ENCODE measurements around the gene HDAC4.

HDAC4 gene

DNA sequence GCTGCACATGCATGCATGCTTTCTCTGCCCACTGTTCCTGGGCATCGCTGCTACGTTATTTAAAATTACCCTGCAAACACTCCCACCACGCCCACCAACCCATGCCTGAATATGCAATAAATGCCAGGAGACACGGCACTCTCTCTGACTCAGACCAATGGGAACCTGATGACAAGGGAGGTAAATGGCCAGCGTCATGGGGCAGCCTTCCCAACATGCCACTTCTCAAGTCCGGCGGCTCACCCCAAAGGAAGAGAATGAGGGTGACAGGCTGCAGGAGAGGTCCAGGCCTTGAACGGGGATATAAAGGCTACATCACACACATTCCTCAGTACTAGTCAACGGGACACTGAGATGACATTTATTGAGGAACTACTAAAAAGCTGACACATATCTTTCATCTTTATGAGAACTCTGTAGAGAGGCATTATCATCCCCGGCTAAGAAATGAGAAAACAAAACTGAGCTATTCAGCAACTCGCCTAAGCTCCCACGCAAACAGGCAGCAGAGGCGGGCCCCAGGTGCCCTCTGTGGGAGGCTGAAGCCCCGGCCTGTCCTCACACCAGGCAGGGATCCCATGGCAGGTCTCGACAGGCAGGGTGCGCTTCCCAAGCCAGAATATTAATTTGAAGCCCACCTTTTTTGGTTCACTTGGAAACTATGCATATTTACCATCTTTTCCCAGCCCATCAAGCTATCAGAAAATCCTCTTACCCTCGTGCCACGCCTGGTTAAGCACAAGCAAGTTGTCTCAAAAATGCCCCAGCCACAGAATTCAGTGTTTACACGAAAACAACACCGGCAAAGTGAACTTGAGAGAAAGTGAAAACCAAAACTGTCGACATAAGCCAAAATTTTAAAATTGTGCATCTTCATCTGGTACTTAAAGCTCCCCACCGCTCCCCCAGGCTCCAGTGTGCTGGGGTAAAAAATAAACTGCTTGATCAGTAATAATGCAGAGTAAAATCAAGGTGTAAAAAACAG lies 166.3 kb downstream of the HDAC4 start:
- no peak for DNase-seq (ENCODE audit: low read depth)

DNA sequence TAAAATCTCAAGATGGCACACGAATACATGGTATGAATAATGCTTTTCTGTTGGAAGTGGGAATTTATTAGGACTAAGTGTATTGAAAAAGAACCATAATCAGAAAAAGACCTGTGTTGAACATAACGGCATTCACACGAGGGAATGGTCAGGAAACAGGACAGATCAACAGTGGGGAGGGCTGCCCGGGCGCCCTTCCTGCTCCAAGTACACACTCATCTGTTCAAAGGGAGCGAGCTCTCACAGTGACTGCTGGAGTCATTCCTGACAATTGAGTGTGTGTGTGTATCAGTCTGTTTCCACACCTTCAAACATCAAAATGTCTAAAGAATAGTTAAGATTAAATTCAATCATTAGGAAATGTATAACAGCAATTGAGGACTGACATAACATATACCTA lies 167.2 kb downstream of the HDAC4 start:
- no peak for DNase-seq (ENCODE audit: low read depth)

DNA sequence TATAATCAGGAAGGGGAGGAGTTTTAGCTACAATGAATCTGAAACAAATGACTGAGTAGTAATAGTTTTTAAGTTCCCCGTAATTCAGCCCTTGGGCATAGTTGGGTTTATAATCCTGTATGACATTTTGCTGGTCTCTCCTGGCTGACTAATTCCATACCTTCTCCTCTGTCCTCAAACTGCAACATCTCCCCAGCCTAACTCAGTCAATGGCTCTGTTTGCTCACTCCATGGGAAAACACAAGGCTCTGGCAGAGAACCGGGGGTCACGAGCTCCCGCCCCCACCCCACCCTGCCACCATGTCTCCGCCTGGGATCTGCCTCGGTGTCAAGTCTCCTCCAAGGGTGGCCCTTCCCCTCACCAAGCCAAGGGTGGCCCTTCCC lies 168.6 kb downstream of the HDAC4 start:
- no peak for DNase-seq (ENCODE audit: low read depth)

DNA sequence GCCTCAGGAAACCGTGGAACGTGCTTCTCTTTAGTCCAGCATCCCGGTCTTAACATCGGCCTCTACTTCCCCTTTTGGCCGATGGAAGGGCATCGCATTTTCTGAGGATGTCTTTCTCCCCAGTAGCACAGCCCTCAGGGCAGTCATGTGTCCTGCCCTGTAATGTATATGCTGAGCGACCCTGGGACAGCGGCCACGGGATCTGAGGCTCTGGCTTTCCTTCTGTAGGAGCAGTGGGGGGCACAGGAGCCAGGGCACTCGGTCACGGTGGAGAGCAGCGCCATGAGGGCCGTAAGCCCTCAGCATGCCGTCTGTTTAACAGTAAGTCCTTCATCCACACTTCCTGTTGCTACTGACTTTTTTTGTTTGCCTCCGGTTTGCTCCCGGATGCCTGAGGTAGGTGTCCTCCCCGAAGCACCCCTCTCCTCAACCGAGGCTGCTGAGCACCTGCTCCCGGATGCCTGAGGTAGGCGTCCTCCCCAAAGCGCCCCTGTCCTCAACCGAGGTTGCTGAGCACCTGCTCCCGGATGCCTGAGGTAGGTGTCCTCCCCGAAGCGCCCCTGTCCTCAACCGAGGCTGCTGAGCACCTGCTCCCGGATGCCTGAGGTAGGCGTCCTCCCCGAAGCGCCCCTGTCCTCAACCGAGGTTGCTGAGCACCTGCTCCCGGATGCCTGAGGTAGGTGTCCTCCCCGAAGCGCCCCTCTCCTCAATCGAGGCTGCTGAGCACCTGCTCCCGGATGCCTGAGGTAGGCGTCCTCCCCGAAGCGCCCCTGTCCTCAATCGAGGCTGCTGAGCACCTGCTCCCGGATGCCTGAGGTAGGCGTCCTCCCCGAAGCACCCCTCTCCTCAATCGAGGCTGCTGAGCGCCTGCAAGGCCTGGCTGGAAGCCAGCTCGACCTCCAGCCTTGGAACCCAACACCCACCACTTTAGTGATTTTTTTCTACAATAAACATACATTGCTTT lies 169.3 kb downstream of the HDAC4 start:
- DNase-seq (ENCODE audit: low read depth), result no peak

DNA sequence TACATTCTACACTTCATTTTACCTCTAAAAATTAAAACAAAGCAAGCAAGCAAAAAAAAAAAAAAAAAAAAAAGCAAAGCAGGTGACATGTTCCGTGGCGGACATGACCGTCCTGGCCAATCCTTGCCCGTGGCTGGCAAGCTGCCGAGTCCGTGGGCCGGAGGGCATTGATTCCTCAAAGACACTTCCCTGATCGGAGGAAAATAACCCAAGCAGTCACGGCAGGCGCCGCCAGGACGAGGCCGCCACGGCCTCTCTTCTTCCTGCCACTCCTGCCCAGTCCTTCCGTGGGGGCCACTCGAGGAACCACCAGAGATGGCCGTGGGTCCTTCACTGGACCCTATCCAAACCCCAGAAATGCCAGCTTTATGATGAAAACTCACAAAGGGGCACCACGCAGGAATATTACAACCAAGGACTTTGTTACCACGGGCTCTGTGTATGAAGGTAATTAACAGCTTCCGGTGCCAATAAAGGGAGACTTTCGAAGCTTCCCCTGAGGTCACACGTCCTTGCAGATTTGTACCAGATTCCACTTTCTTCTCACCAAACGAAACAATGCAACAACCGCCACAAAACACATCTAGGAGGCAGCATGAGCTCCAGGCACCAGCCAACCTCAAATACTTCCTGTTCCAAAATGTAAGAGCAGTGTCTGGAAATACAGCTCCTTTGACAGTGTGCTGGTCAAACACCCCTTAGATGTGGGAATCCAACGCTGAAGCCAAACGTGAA lies 170.3 kb downstream of the HDAC4 start:
- no peak for DNase-seq (ENCODE audit: low read depth)

DNA sequence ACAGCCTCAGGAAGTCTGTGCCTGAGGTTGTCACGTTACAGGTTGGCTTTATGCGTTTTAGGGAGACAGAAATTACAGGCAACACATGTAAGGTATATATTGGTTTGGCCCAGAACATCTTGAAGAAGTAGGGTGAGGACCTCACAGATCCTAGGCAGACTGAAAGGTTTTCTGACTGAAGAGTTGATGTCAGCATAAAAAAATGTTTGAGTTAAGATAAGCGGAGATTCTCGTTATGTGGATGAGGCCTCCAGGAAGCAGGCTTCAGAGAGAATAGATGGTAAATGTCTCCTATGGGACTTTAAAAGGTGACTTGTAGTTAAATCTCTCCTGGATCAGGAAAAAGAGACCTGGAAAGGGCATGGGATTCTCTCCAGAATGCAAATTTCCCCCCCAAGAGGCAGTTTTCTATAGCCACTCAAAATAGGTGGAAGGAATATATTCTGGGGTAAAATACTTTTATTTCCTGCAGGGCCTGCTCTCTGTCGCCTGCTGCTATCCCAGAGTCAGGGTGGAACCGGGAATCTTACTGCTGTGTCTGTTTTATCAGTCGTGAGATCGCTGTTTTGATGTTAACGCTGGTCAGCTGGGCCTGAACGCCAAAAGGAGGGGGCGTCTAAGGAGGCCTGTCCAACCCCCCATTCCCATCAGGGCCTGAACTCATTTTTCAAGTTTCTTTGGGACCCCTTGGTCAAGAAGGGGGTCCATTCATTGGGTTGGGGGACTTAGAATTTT lies 171.1 kb downstream of the HDAC4 start:
- no peak for DNase-seq (ENCODE audit: low read depth)

GRCh38 chr2:239227661-239228371 lies 173.0 kb downstream of the HDAC4 start:
- DNase-seq (ENCODE audit: low read depth), result no peak

DNA sequence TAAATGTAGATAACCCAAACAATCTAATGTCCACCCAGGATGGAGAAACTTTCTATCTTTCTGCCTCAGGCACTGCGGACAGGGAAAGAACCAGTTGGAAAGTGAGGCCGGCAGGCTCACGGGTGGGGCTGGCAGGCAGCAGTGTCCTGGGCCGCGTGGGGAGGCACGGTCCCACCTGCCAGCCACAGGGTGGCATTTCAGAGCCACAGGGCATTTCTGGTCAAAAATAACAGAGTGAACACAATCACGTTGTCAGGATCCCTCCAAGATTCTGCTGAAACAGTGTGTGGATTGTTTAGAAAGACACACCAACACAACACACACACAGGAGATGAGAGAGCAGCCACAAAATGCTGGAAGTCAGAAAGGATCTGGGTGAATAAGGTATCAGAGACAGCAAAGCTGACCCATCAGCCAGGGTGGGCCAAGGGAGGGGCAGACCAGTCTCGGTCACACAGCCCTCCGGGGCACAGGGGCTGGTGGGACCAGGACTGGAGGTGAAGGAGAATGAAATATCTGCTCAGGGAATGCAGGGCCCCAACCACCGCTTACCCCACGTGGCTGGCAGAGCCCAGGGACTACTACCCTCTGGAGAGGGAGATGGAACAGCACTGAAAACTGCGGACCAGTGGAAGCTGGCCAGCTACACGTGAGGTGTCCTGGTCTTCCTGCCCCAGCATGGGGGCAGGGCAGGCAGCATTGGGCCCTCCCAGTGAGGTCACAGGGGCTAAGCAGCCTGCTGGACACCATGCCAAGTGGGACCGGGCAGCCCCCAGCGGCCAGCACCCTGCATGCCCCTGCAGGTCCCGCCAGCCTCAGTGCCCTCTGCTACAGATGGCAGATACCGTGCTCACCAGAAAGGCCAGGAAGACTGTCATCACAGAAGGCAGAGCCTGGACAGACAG lies 173.9 kb downstream of the HDAC4 start:
- no peak for DNase-seq (ENCODE audit: low read depth)

DNA sequence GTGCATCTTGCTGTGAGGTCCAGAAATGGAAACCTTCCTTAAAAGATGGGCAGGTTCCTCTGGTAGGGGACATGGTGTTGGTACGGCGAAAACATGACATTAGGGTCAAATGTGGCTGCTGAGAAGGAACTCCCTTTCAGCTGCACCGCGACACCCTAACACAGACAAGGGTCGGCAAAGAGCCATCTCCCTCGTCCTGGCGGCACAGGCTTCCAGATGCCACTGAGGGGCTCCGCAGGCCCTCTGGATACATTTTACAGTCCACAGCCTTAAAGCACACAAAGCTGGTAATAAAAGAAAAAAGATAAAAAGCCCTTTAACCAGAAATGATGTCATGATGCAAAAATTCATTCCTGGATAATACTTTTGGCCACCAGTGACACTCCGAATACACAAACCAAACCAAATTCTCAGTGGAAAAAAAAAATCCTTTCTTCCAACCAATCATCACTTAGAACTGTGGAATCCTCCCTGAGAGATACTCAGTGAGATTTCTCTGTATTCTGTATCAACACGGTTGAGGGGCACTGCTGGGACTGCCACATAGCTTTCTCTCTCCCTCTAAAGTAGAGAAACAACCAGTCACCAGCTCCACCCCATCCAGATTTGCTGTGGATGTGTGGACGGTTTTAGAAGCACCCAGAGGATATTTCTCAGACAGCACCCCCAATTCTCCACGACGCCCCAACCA lies 174.8 kb downstream of the HDAC4 start:
- DNase-seq (ENCODE audit: low read depth), result no peak

GRCh38 chr2:239225371-239225851 lies 175.4 kb downstream of the HDAC4 start:
- no peak for DNase-seq (ENCODE audit: low read depth)

- DNase-seq (ENCODE audit: low read depth), result no peak
Observed at GRCh38 chr2:239224955-239225354, 175.9 kb downstream of the HDAC4 start.

- no peak for DNase-seq (ENCODE audit: low read depth)
Observed at GRCh38 chr2:239224199-239224570, 176.6 kb downstream of the HDAC4 start.

DNA sequence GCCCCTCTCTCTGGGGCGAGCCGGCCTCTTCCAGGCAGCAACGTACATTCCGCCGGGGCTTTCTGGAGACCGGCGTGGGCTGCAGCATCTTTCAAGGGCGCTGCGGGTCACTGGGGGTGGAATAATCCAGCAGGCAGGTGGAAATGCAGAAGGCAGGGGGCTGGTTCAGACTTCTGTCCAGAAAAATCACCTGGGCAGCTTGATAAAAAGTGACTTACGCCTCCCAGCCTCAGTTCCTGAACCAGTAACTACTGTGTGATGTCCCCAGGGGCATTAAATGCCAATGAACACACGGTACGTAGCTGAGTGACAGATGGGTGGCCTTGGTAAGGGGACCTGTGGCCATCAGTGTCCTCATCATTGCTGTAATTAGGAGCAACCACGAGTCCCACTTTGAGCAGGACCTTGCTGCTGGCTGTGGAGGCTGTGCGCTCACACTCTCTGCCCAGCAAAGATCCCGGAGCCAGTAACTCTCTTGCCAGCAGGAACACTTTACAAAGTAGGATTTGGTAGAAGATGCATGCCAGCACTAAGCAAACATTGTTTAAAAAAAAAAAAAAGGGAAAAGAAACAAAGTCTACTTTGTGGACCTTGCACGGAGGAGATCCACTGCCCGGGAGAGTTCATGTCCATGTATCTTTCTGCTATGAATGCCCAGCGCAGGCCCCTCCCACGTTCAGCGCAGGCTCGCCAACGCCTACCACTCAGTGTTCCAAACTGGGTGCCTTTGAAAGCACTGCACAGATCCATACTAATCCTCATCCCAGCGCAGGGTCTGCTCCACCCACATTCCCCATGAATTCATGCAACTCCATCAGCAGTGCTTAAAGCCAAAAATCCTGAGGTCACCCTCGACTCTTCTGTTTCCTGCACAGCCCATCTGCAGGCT lies 177.3 kb downstream of the HDAC4 start:
- DNase-seq (ENCODE audit: low read depth), result no peak

DNA sequence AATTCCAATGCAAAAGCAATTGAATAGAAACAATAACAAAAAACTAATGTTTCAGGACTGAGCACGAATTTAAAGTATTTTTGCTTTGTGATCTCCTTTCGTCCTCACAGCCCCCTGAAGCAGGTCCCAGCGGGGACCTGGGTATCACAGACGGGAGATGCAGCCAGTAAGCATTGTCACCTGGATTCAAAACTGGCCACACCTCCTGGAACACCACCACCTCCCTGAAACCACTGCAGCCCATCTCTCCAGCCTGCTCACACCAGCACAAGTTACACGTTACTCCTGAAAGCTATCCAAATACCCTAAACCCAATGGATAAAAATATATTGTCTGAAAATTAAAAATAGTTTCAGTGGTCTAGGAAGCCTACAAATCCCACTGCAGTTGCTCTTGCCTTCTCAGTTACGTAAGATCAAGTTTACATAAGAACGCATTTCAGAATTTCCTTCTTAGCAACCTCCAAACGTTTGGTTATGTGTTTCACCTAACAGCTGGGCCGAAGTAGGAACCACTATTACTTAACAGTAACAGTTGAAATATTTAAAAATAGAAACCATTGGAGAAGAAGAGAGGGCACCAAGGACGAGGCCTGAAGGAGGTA lies 178.0 kb downstream of the HDAC4 start:
- DNase-seq (ENCODE audit: low read depth), result no peak

GRCh38 chr2:239222312-239222660 lies 178.5 kb downstream of the HDAC4 start:
- DNase-seq (ENCODE audit: low read depth), result no peak

DNA sequence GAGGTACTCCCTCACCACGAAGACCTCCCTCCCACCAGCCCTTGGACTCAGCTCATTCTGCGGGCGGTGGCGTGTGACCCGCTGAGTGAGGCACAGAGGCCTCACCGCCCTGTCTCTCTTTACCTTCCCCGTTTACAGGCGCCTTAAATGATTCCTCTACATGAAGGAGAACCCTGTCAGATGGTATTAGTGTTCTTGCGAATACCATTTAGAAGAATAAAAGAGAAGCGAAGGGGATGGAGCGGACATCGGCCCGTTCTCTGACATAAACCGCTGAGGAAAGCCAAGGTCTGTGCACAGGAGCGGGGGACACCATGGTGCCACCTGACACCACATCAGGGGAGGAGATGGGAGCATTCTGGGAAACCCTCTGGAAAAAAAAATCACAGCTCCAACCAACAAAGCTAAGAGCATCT lies 179.8 kb downstream of the HDAC4 start:
- no peak for DNase-seq (ENCODE audit: low read depth)

- DNase-seq (ENCODE audit: low read depth), result no peak
Observed at GRCh38 chr2:239220341-239220740, 180.5 kb downstream of the HDAC4 start.
